GM18951 (cell line): Measurements from ENCODE around the gene CLTC.
"Not testable (repeated sequence)": the region's sequence is repeated elsewhere in the genome, so short reads cannot be mapped to it uniquely, and the experiment has no call there.

Experiments used
- POLR2A ChIP-seq: IDR thresholded peaks from 4 replicates; pipeline ENCODE4 v1.6.1; 2011; ENCODE audit warnings: mild to moderate bottlenecking; ENCODE audit not compliant: insufficient read length, insufficient read depth; ENCODE audit errors: extremely low read depth
- in situ Hi-C: fragments of 300-500 bp; cut with MboI; formaldehyde crosslinking; loops from one replicate; pipeline ENCODE4 v1.12.0; 2022; ENCODE audit warnings: low sequenced_read_pairs, mixed read lengths, inconsistent platforms; ENCODE audit not compliant: unreplicated experiment

CLTC gene

GRCh38 chr17:59642565-59642964 is 22.9 kb downstream of the CLTC start:
- in situ Hi-C loops, result no loop called here
- TF ChIP-seq POLR2A, result no peak

DNA sequence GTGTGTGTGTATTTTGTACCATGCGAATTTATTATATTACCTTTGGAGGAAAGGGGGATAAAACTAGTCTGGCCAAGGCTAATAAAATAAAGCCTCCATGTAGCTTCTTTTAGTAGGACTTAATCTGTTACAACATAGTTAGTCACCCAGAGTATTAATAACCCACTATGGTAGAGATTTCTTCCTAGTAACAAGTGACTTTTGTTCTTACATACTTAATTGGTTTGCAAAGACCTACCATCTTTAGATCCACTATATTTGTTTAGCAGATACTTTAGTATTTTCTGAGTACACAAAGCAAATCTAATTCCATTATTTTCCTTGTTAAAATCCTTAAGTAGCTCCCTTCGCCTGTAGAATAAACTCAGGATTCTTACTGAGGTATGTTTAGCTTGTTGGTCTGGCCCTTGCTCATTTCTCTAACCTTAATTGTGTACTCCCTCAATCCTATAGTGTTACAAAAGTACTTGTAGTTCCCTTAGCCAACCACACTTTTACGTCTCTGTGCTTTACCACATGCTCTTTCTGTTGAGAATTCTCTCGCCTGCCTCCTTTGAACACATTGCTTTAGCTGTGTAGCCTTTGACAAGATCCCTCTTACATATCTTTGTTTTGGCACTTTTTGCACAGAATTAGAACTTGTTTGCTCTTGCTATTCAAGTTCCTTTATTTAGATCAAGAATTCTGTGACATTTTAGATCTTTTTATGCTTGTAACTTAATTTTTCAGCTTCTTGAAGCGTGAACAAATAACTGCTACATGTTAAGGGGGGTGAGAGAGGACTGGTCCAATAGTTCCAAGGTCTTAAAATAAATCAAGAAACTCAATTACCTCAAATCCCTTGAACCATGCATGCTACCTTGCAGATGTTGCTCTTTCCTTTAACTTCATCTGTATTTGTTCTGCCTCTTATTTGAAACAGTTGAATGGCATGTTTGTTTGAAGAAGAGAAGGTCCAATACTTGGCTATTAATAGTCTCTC is 23.8 kb downstream of the CLTC start:
- no peak for TF ChIP-seq POLR2A
- in situ Hi-C loops, result no loop called here

DNA sequence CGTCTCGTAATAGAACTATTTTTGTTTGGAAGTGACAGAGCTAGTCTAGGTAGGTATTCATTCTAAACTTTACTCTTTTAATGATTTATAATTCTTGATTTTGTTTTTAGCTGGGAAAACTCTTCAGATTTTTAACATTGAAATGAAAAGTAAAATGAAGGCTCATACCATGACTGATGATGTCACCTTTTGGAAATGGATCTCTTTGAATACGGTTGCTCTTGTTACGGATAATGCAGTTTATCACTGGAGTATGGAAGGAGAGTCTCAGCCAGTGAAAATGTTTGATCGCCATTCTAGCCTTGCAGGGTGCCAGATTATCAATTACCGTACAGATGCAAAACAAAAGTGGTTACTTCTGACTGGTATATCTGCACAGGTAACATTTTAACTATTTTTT is 27.6 kb downstream of the CLTC start:
- TF ChIP-seq POLR2A, result no peak
- in situ Hi-C loops, result no loop called here

GRCh38 chr17:59649886-59650285 is 30.2 kb downstream of the CLTC start:
- in situ Hi-C loops, result no loop called here
- TF ChIP-seq POLR2A, result no peak

- in situ Hi-C loops, result no loop called here
- no peak for TF ChIP-seq POLR2A
These were observed 30.9 kb downstream of the CLTC start for GRCh38 chr17:59650642-59651041.

GRCh38 chr17:59651346-59651745 is 31.7 kb downstream of the CLTC start:
- in situ Hi-C loops, result no loop called here

DNA sequence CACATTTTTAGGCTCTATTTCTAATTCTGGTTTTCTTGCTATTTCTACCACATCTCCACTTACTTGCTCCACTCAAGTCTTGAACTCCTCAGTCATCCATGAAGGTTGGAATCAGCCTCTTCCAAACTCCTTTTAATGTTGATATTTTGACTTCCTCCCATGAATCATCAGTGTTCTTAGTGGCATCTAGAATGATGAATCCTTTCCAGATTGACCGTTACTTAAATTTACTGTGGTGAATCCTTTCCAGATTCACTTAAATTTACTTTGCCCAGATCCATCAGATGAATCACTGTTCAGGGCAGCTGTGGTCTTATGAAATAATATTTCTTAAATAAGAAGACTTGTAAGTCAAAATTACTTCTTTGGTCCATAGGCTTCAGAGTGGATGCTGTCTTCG is 32.4 kb downstream of the CLTC start:
- TF ChIP-seq POLR2A, result no peak
- in situ Hi-C loops, result no loop called here

More at GRCh38 chr17:59651346-59651745, 31.7 kb downstream of the CLTC start:
- TF ChIP-seq POLR2A, result no peak

GRCh38 chr17:59656624-59657023 is 36.9 kb downstream of the CLTC start:
- in situ Hi-C loops, result not testable (repeated sequence)

GRCh38 chr17:59666235-59666634 is 46.5 kb downstream of the CLTC start:
- in situ Hi-C loops, result no loop called here
- TF ChIP-seq POLR2A, result no peak

DNA sequence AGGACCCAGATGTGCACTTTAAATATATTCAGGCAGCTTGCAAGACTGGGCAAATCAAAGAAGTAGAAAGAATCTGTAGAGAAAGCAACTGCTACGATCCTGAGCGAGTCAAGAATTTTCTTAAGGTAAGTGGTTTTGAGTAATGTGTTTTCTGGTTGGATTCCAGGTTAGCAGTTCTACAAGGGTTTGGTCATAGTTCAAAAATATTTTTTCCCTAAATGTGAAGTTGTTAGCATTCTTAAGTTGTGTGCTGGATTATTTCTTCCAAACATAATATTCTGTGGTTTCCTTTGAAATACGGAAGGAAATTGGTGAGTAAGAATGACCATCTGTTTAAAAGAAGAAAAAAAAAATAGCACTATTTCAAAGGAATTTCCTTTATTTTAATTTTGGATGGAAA is 49.1 kb downstream of the CLTC start:
- in situ Hi-C loops, result no loop called here
- TF ChIP-seq POLR2A, result no peak

DNA sequence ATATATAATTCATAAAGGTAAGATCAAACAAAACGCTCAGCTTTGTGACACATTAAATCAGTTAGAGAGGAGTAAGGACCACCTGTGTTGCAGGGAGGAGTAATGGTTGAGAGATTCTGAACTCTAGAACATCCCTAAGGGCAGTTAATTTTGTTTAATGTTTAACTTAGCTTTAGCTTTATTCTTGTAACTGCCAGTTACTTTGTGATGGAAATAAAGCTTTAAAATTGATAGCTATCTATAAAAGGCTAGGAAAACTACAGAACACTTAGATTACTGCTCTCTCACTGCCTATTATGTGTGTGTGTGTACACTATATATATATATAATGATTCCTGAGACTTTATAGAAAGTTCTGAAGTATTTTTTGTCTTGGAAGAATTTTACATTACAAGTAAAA is 49.7 kb downstream of the CLTC start:
- TF ChIP-seq POLR2A, result no peak
- in situ Hi-C loops, result no loop called here

DNA sequence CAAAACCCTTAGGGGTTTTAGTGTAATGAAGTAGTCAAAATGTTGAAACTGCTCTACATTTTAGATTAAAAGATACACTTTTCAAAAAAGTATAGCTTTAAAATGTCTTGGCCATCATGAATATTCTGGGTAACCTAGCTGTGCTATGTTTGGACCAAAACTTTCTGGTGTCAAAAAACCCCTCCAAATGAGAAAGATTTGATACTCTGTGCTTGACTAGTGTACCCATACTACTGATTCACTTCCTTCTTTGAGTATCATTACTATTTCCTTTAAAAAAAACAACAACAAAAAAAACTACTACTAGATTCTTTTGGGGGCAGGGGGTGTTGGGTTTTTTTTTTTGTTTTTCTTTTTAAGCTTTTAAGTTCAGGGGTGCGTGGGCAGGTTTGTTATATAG is 50.2 kb downstream of the CLTC start:
- in situ Hi-C loops, result no loop called here
- TF ChIP-seq POLR2A, result no peak

GRCh38 chr17:59671386-59671785 is 51.7 kb downstream of the CLTC start:
- no peak for TF ChIP-seq POLR2A

DNA sequence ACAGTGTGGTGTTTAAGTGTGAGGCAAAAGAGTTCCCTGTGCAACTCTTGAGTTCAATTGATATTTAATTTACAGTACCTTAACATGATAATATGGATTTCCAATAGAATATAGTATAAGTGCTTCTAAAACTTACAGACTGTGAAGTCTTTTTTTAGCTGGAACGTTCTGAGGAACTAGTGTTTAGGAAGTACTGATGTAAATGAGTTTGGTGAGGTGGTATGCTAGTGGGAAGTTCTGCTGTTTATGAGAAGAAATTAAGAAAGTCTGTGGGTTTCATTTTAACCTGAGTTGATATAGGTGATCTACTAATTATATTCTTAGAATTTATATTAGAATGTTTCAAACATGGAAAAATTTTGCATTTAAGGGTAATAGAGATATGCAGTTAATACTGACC is 55.5 kb downstream of the CLTC start:
- in situ Hi-C loops, result no loop called here
- TF ChIP-seq POLR2A, result no peak

More at GRCh38 chr17:59671386-59671785, 51.7 kb downstream of the CLTC start:
- in situ Hi-C loops, result no loop called here
